ENCODE data around the gene TEX48.

Gene TEX48

DNA sequence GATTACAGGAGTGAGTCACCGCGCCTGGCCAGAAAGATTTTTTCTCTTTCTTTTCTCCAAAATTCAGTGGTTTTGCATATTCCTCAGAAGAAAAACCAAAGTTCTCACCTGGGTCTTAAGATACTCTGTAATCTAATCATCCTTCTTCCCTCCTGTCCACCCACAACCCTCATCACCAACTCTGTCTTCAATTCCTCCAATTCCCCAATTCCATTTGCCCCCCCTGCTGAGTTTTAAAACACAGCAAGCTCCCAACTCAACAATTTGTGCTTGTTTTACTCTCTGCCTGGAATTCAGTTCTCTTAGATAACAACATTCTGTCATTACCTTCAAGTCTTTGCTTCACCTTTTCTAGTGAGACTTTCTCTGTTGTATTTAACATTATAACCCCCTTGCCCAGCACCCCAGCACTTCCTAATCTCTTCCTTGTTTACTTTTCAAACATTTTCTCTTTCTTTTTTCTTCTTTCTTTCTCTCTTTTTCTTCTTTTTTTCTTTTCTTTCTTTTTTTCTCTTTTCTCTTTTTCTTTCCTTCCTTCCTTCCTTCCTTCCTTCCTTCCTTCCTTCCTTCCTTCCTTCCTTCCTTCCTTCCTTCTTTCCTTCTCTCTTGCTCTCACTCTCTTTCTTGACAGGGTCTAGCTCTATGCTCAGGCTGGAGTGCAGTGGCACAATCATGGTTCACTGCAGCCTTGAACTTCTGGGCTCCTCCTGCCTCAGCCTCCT, 7.8 kb downstream of the TEX48 start:
- TF ChIP-seq, protein P1, sequence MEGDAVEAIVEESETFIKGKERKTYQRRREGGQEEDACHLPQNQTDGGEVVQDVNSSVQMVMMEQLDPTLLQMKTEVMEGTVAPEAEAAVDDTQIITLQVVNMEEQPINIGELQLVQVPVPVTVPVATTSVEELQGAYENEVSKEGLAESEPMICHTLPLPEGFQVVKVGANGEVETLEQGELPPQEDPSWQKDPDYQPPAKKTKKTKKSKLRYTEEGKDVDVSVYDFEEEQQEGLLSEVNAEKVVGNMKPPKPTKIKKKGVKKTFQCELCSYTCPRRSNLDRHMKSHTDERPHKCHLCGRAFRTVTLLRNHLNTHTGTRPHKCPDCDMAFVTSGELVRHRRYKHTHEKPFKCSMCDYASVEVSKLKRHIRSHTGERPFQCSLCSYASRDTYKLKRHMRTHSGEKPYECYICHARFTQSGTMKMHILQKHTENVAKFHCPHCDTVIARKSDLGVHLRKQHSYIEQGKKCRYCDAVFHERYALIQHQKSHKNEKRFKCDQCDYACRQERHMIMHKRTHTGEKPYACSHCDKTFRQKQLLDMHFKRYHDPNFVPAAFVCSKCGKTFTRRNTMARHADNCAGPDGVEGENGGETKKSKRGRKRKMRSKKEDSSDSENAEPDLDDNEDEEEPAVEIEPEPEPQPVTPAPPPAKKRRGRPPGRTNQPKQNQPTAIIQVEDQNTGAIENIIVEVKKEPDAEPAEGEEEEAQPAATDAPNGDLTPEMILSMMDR (IDR thresholded peaks at IDR 0.05; ENCODE audit: low read length, missing control alignments), result no peak
- H3K4me3 ChIP-seq (replicated peaks; ENCODE audit: low read depth, low read length), result no peak overlapping the region
- DNase-seq (ENCODE audit: low read depth), result no peak

DNA sequence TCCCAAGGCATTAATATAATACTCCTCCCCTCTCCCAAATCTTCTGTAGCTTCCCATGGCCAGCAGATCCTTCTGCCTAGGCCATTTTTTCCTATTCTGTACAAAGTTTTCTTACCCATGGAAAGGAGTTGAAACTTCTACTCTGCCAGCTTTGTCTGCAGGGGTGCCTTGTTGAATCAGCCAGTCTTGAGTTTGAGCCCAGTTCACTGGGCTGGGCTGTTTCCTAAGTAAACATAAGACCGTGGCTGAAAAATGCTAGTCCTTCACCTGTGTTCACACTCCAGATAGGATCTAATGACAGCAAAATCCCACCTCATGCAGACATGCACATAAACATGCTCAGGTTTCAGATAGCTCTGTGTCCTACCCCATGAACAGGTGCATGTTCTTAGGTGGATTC, 10.4 kb downstream of the TEX48 start:
- DNase-seq (ENCODE audit: low read depth), result no peak
- TF ChIP-seq, protein P1 (IDR thresholded peaks at IDR 0.05; ENCODE audit: low read length, missing control alignments), result no peak
- no peak overlapping the region for H3K4me3 ChIP-seq (replicated peaks; ENCODE audit: low read depth, low read length)

DNA sequence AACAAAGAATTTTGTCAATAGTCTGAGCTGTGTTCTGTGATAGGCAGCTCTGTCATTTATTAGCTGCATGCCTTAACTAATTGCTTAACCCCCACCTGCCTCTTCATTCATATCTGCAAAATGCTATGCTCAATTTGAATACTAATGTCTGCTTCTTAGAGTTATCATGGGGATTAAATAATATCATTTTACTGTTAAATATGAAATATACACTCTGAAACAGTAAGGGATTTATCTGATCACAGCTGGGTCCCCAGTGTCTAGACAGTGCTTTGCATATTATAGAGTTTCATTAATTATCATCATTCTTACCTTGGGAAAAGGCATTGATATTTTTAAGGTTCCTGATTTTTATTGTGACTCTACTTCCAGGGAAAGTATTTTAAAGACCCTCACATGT, 12.0 kb downstream of the TEX48 start:
- no peak for DNase-seq (ENCODE audit: low read depth)
- TF ChIP-seq, protein P1 (IDR thresholded peaks at IDR 0.05; ENCODE audit: low read length, missing control alignments), result no peak
- no peak overlapping the region for H3K4me3 ChIP-seq (replicated peaks; ENCODE audit: low read depth, low read length)

DNA sequence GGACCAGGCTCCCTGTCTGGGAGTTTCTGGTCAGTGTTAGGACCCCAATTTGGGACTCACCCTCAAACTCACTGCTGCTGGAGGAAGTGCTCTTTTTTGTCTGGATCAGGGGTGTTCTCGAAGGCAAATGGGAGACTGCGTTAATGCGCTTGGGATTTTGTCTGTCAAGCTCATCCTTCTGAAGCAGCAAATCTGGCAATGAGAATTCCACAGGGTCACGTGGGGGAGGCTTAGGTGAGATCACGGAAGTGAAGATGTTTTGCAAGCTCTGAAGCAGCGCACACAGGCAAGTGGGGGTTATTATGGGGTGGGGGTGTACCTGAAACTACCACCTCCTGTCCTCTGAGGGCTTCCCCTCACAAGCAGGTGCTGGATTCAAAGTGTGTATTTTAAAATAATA, 13.8 kb downstream of the TEX48 start:
- no peak for DNase-seq (ENCODE audit: low read depth)
- TF ChIP-seq, protein P1 (IDR thresholded peaks at IDR 0.05; ENCODE audit: low read length, missing control alignments), result no peak
- H3K4me3 ChIP-seq (replicated peaks; ENCODE audit: low read depth, low read length), result no peak overlapping the region

DNA sequence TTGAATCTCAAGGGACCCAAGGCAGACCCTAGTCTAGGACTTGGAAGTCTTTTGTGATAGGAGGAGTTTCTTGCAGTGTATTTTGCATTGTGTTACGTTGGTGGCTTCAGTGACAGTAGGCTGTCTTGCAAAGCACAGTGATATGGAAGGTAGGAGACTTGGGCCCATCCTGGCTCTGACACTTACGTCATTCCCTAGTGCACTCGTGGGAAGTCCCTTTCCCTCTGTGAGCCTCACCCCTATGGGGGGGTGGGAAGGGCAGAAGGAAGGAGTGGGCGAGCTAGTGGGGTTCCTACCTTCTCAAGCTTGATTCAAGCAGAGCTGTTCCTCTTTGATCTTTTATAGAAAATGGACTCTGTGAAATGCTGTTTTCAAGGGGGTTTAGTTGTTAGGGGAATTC, 15.1 kb downstream of the TEX48 start:
- no peak for DNase-seq (ENCODE audit: low read depth)
- TF ChIP-seq, protein P1 (IDR thresholded peaks at IDR 0.05; ENCODE audit: low read length, missing control alignments), result no peak
- no peak overlapping the region for H3K4me3 ChIP-seq (replicated peaks; ENCODE audit: low read depth, low read length)

DNA sequence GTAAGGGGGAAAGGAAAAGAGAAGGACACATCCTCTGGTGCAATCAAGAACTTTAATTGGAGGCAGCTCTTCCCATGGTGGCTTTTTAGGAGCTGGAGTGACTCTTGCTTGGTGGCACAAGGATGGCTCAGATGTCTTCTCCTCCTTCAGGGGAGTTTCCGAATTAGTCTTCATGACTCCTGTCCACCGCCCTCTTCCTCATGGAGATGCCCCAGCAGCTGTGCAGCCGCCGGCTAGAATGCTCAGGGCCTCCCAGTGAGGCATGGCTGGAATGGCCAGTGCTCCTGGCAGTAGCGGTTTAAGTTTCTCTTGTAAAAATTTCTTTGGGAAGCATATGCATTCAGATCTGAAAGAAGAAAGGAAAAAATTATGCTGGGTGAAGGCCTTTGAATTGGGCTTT, 15.6 kb downstream of the TEX48 start:
- DNase-seq (ENCODE audit: low read depth), result no peak
- TF ChIP-seq, protein P1 (IDR thresholded peaks at IDR 0.05; ENCODE audit: low read length, missing control alignments), result no peak
- no peak overlapping the region for H3K4me3 ChIP-seq (replicated peaks; ENCODE audit: low read depth, low read length)

DNA sequence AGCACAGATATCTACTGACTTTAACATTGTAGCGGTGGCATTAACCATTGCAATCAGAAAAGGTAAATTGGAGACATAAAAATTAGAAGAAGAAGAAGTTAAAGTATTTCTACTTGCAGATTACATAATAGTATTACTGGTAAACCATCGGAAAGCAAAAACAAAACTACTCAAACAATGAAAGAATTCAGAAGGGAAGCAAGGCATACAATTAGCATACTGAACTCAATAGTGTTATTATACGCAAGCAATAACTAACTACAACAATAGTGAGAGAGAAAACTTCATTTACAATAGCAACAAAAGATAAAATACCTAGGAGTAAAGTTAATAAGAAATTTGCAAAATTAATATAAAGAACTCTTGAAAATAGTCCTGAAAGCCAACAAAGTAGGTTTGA, 17.8 kb downstream of the TEX48 start:
- H3K4me3 ChIP-seq (replicated peaks; ENCODE audit: low read depth, low read length), result no peak overlapping the region
- no peak for DNase-seq (ENCODE audit: low read depth)
- TF ChIP-seq, protein P1 (IDR thresholded peaks at IDR 0.05; ENCODE audit: low read length, missing control alignments), result no peak
